Breast epithelium (tissue), 4 donors: ENCODE data around the gene KIT. TPM values are rescaled to one million over a fixed set of nuclear protein-coding genes. Genes with fewer than 3 reads are reported as not detected.

Experiments
- DNase-seq, 2 donors: peaks; one replicate each; pipeline ENCODE4 v3.0.0-alpha.2; 2019; ENCODE audit warnings: low spot score in 2 of 2
- H3K27ac ChIP-seq, 2 donors: fragments of 200-600 bp; sonication (generic) in 1 of 2; one replicate each; pipeline ENCODE4 v1.5.1; 2016 to 2019; ENCODE audit warnings: mild to moderate bottlenecking in 1 of 2
- H3K27me3 ChIP-seq, 2 donors: fragments of 200-600 bp; sonication (generic) in 1 of 2; one replicate each; pipeline versions ENCODE4 v1.5.1 to v1.6.0; 2017 to 2019; ENCODE audit warnings: control low read depth in 1 of 2, mild to moderate bottlenecking in 1 of 2
- H3K36me3 ChIP-seq: fragments of 200-600 bp; one replicate; pipeline ENCODE4 v1.5.1; 2019
- H3K4me1 ChIP-seq, 2 donors: fragments of 200-600 bp; sonication (generic); one replicate each; pipeline ENCODE4 v1.5.1; 2016 to 2019; ENCODE audit warnings: control low read depth in 1 of 2
- H3K4me3 ChIP-seq, 3 donors: fragments of 200-600 bp; sonication (generic); 1 replicate in 2 of 3; 2 replicates in 1 of 3; pipeline ENCODE4 v1.5.1; 2016 to 2019; ENCODE audit warnings: mild to moderate bottlenecking in 3 of 3, moderate library complexity in 2 of 3
- H3K9me3 ChIP-seq, 2 donors: fragments of 200-600 bp; sonication (generic) in 1 of 2; one replicate each; pipeline ENCODE4 v1.5.1; 2016 to 2019; ENCODE audit warnings: control low read depth in 1 of 2
- CTCF ChIP-seq, 3 donors: fragments of 450-650 bp; IDR thresholded peaks; one replicate each; pipeline ENCODE4 v1.5.1; 2016 to 2017; ENCODE audit warnings: antibody characterized with exemption in 3 of 3, mild to moderate bottlenecking in 3 of 3, moderate library complexity in 3 of 3
- POLR2A ChIP-seq: fragments of 450-650 bp; IDR thresholded peaks from one replicate; pipeline ENCODE4 v1.6.1; 2016; ENCODE audit warnings: antibody characterized with exemption, mild to moderate bottlenecking, moderate library complexity
- POLR2AphosphoS5 ChIP-seq, 3 donors: sonication (generic); formaldehyde crosslinking; IDR thresholded peaks; one replicate each; pipeline ENCODE4 v1.6.1; 2017; ENCODE audit warnings: antibody characterized with exemption in 3 of 3
- intact Hi-C: fragments of 100-400 bp; cut with DNase I; formaldehyde crosslinking; loops from one replicate; pipeline ENCODE4 v1.15.1; 2023; ENCODE audit warnings: low total_unique reads
- total RNA-seq, 3 donors: library from RNA; depleted of rRNA; stranded (reverse); fragments of >200 nt; gene quantifications; one replicate each; pipeline ENCODE4 v1.1.0, GENCODE V29; 2016

The KIT gene
- 100 to 1,000 TPM in 1 of 3 donors, 10 to 100 TPM in 2; 23.2 to 297 (median 75.4) TPM for total RNA-seq

GRCh38 chr4:54657551-54658251, at the start of gene KIT:
TSS of gene KIT (plus strand) at chr4:54657957. CDS start at chr4:54658015, 58 bp downstream.
- Histone ChIP-seq H3K27ac (peak within 1 kb of the TSS; percentile 81 to 84), H3K4me1 (peaks cover 5 to 8% of the 10 kb centered on the region in 2 donors), H3K36me3 (no peaks in the 10 kb centered on the region), H3K9me3 (no peaks in the 10 kb centered on the region), H3K27me3 (peaks cover 0 to 5% of the 10 kb centered on the region in 2 donors), H3K4me3 (peak within 1 kb of the TSS; percentile 43 to 76 (median 68))
- DNase-seq: peak in 1 of 2 donors; percentile 29
- intact Hi-C loops: no loop called here
- TF ChIP-seq POLR2A (no peak), POLR2AphosphoS5 (IDR thresholded peaks at IDR 0.05) (peak in 1 of 3 donors; percentile 40), CTCF (IDR thresholded peaks at IDR 0.05) (no peak)

GRCh38 chr4:54609310-54609709, 48.4 kb upstream of the KIT start:
- Histone ChIP-seq H3K27me3 (no peaks in the 10 kb centered on the region), H3K36me3 (no peaks in the 10 kb centered on the region), H3K27ac (no peak overlapping the region), H3K4me3 (no peak overlapping the region), H3K9me3 (peaks cover 0 to 8% of the 10 kb centered on the region in 2 donors), H3K4me1 (no peaks in the 10 kb centered on the region)
- no peak for TF ChIP-seq CTCF (IDR thresholded peaks at IDR 0.05)
- intact Hi-C loops: no loop called here
- no peak for DNase-seq

GRCh38 chr4:54614149-54614548, 43.6 kb upstream of the KIT start:
- intact Hi-C loops: no loop called here

GRCh38 chr4:54620773-54621172, 37.0 kb upstream of the KIT start:
- TF ChIP-seq CTCF (IDR thresholded peaks at IDR 0.05): no peak
- TF ChIP-seq POLR2A: no peak
- TF ChIP-seq POLR2AphosphoS5 (IDR thresholded peaks at IDR 0.05): no peak
- intact Hi-C loops: no loop called here
- H3K9me3 ChIP-seq: no peaks in the 10 kb centered on the region

More at GRCh38 chr4:54614149-54614548, 43.6 kb upstream of the KIT start:
- no peaks in the 10 kb centered on the region for H3K36me3 ChIP-seq
- H3K4me1 ChIP-seq: no peaks in the 10 kb centered on the region
- no peak for DNase-seq
- no peak for TF ChIP-seq POLR2AphosphoS5 (IDR thresholded peaks at IDR 0.05)
- no peak for TF ChIP-seq CTCF (IDR thresholded peaks at IDR 0.05)
- no peak for TF ChIP-seq POLR2A
- no peaks in the 10 kb centered on the region for H3K27me3 ChIP-seq
- H3K27ac ChIP-seq: no peak overlapping the region
- no peaks in the 10 kb centered on the region for H3K9me3 ChIP-seq
- H3K4me3 ChIP-seq: no peak overlapping the region

GRCh38 chr4:54625391-54625790, 32.4 kb upstream of the KIT start:
- no peaks in the 10 kb centered on the region for H3K36me3 ChIP-seq
- H3K4me1 ChIP-seq: no peaks in the 10 kb centered on the region
- H3K9me3 ChIP-seq: no peaks in the 10 kb centered on the region
- H3K27ac ChIP-seq: peak overlapping the region; percentile 45 to 84
- intact Hi-C loops: no loop called here
- no peak overlapping the region for H3K4me3 ChIP-seq
- no peak for TF ChIP-seq CTCF (IDR thresholded peaks at IDR 0.05)
- TF ChIP-seq POLR2AphosphoS5 (IDR thresholded peaks at IDR 0.05): no peak
- TF ChIP-seq POLR2A: no peak
- H3K27me3 ChIP-seq: no peaks in the 10 kb centered on the region
- DNase-seq: no peak

More at GRCh38 chr4:54620773-54621172, 37.0 kb upstream of the KIT start:
- H3K4me3 ChIP-seq: no peak overlapping the region
- no peak for DNase-seq
- no peaks in the 10 kb centered on the region for H3K36me3 ChIP-seq
- no peak overlapping the region for H3K27ac ChIP-seq
- no peaks in the 10 kb centered on the region for H3K27me3 ChIP-seq
- no peaks in the 10 kb centered on the region for H3K4me1 ChIP-seq
